Lower lobe of right lung (tissue), 2 donors: ENCODE data around the gene DGCR2. TPM values are rescaled to one million over a fixed set of nuclear protein-coding genes. Genes with fewer than 3 reads are reported as not detected.

Source experiments
- ATAC-seq, 2 donors: fragments of 200-7000 bp; cut with Tn5 transposase; one replicate each; pipeline ENCODE4 v1.9.1; 2020 to 2022; ENCODE audit warnings: mild to moderate bottlenecking in 2 of 2, moderate library complexity in 2 of 2
- DNase-seq: peaks from one replicate; pipeline ENCODE4 v3.0.0-alpha.2; 2020
- H3K27ac ChIP-seq: fragments of 200-600 bp; one replicate; pipeline ENCODE4 v1.8.0; 2022
- H3K27me3 ChIP-seq: fragments of 200-600 bp; one replicate; pipeline ENCODE4 v1.8.0; 2022; ENCODE audit warnings: low read depth
- H3K36me3 ChIP-seq: fragments of 200-600 bp; one replicate; pipeline ENCODE4 v1.8.0; 2022; ENCODE audit warnings: mild to moderate bottlenecking
- H3K4me1 ChIP-seq: fragments of 200-600 bp; one replicate; pipeline ENCODE4 v1.8.0; 2022
- H3K4me3 ChIP-seq: fragments of 200-600 bp; one replicate; pipeline ENCODE4 v1.8.0; 2022; ENCODE audit warnings: mild to moderate bottlenecking
- H3K9me3 ChIP-seq: fragments of 200-600 bp; one replicate; pipeline ENCODE4 v1.8.0; 2022
- intact Hi-C: fragments of 100-400 bp; cut with DNase I; formaldehyde crosslinking; loops from one replicate; pipeline ENCODE4 v1.11.0; 2022
- total RNA-seq: library from RNA; stranded (reverse); fragmentation: NEBNext Ultra II Directional; extraction: Animal tissue kit (Norgen Biotek cat#: 25700); gene quantifications from one replicate; pipeline ENCODE4 v1.2.1, GENCODE V29; 2021
- TF ChIP-seq, protein P1 (sequence below): fragments of 200-600 bp; IDR thresholded peaks from one replicate; pipeline ENCODE4 v1.8.0; 2022; ENCODE audit warnings: antibody characterized with exemption, mild to moderate bottlenecking
- donor health status: DM: no; HTN: yes; CAD: no; lungs with severe emphysema.

Gene DGCR2
- total RNA-seq, 1 donor from 2014 or later: 62.9 TPM

GRCh38 chr22:19148417-19149046 is 26.3 kb upstream of the DGCR2 start:
- Histone ChIP-seq H3K4me1 (peaks cover 13% of the 10 kb centered on the region), H3K27me3 (peaks cover 59% of the 10 kb centered on the region), H3K9me3 (no peaks in the 10 kb centered on the region), H3K27ac (no peak overlapping the region), H3K4me3 (no peak overlapping the region), H3K36me3 (no peaks in the 10 kb centered on the region)
- no peak for ATAC-seq
- TF ChIP-seq, protein P1, sequence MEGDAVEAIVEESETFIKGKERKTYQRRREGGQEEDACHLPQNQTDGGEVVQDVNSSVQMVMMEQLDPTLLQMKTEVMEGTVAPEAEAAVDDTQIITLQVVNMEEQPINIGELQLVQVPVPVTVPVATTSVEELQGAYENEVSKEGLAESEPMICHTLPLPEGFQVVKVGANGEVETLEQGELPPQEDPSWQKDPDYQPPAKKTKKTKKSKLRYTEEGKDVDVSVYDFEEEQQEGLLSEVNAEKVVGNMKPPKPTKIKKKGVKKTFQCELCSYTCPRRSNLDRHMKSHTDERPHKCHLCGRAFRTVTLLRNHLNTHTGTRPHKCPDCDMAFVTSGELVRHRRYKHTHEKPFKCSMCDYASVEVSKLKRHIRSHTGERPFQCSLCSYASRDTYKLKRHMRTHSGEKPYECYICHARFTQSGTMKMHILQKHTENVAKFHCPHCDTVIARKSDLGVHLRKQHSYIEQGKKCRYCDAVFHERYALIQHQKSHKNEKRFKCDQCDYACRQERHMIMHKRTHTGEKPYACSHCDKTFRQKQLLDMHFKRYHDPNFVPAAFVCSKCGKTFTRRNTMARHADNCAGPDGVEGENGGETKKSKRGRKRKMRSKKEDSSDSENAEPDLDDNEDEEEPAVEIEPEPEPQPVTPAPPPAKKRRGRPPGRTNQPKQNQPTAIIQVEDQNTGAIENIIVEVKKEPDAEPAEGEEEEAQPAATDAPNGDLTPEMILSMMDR: no peak
- no peak for DNase-seq
- intact Hi-C loops: no loop called here

DNA sequence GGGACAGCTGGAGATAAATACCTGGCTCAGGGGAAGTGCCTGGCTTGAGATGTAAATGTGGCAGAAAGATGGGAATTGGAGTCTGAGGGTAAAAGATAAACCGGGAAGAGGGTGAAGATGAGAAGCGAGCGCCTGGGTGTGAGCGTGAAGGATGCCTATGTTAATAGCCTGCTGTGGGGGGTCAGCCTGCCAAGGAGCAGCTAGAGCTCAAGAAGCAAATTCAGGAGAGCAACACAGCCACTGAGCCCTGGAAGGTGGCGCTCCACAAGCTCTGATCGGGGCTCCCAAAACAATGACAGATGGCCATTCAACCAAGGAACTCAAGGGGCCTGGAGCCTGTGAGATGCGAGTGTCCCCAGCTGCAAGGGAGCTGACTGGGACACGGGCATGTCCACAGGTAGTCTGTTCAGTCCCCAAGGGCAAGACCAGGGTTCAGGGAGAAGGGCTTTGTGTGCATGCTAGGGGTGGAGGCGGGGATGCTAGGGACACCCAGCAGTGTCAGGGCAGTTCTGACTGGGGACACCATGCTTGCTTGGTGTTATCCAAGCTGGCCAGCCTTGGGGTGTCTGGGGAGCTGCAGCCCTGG is 25.1 kb upstream of the DGCR2 start:
- ATAC-seq (no peak), DNase-seq (no peak)
- intact Hi-C loops: no loop called here
- Histone ChIP-seq H3K27me3 (peaks cover 49% of the 10 kb centered on the region), H3K36me3 (peaks cover 5% of the 10 kb centered on the region), H3K4me1 (peaks cover 18% of the 10 kb centered on the region), H3K9me3 (no peaks in the 10 kb centered on the region), H3K27ac (no peak overlapping the region), H3K4me3 (no peak overlapping the region)
- TF ChIP-seq, protein P1: no peak

DNA sequence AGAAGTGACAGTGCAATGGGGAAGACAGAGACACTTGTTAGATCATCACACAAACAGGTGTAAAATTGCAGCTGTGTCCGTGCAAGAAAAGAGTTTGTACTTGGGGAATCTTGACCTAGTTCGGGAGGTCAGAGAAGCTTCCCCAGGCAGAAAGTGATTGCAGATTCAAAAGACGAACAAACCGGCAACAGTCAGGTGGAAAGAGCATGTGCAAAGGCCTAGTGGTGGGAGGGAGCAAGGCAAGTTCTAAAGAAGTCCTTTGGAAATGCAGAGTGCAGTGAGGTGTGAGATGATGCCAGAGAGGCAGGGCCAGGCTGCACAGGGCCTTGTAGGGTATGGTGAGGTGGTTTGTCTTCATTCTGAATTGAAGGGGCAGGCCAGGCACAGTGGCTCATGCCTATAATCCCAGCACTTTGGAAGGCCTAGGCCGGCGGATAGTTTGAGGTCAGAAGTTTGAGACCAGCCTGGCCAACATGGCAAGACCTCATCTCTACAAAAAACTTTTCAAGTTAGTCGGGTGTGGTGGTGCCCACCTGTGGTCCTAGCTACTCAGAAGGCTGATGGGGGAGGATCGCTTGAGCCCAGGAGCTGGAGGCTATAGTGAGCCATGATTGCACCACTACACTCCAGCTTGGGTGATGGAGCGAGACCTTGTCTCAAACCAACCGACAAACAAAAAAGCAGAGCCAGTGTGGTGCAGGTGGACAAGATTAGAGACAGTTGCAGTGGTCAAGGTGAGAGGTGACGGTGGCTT is 24.2 kb upstream of the DGCR2 start:
- TF ChIP-seq, protein P1: no peak
- peaks cover 14% of the 10 kb centered on the region for H3K36me3 ChIP-seq
- ATAC-seq (no peak), DNase-seq (no peak)
- intact Hi-C loops: no loop called here
- peaks cover 18% of the 10 kb centered on the region for H3K4me1 ChIP-seq
- H3K27me3 ChIP-seq: peaks cover 40% of the 10 kb centered on the region
- H3K9me3 ChIP-seq: no peaks in the 10 kb centered on the region
- H3K27ac ChIP-seq: no peak overlapping the region
- no peak overlapping the region for H3K4me3 ChIP-seq

DNA sequence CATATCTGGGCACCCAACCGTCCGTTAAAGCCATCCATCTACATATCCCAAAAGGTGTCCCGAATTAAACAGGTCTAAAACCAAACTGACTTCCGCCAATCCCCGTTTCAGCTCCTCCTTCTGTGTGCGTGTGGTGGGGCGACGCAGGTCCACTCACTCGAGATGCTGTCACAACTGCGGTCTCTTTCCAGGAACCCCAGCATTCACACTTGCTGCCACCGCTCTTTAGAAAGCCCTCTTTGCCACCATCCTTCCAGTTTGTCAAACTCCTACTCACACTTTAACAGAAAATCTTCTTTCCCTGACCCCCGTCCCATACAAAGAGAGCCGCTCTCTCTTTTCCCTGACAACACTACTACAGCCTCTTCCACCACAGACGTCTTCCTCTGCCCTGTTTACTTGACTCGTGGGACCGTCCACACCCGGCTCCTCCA is 21.8 kb upstream of the DGCR2 start:
- DNase-seq: no peak
- H3K36me3 ChIP-seq: peaks cover 38% of the 10 kb centered on the region
- no peaks in the 10 kb centered on the region for H3K9me3 ChIP-seq
- peak overlapping the region; percentile 83 for H3K4me3 ChIP-seq
- TF ChIP-seq, protein P1: no peak
- peak in 1 of 2 donors; percentile 27 for ATAC-seq
- H3K27ac ChIP-seq: peak overlapping the region; percentile 79
- intact Hi-C loops: no loop called here
- peaks cover 20% of the 10 kb centered on the region for H3K27me3 ChIP-seq
- H3K4me1 ChIP-seq: peaks cover 12% of the 10 kb centered on the region

GRCh38 chr22:19143212-19143611 is 21.0 kb upstream of the DGCR2 start:
- no peak overlapping the region for H3K27ac ChIP-seq
- intact Hi-C loops: no loop called here
- TF ChIP-seq, protein P1: no peak
- peaks cover 11% of the 10 kb centered on the region for H3K4me1 ChIP-seq
- no peaks in the 10 kb centered on the region for H3K9me3 ChIP-seq
- ATAC-seq (no peak), DNase-seq (no peak)
- peaks cover 45% of the 10 kb centered on the region for H3K36me3 ChIP-seq
- H3K4me3 ChIP-seq: peak overlapping the region; percentile 83
- H3K27me3 ChIP-seq: peaks cover 12% of the 10 kb centered on the region
